IPS DF 19.7 (cell line): ENCODE data around the gene GALNT3.

ENCODE experiments used
- DNase-seq: peaks from one replicate; pipeline ENCODE4 v3.0.0-alpha.2; 2013; ENCODE audit warnings: low read depth, low spot score

Gene GALNT3

DNA sequence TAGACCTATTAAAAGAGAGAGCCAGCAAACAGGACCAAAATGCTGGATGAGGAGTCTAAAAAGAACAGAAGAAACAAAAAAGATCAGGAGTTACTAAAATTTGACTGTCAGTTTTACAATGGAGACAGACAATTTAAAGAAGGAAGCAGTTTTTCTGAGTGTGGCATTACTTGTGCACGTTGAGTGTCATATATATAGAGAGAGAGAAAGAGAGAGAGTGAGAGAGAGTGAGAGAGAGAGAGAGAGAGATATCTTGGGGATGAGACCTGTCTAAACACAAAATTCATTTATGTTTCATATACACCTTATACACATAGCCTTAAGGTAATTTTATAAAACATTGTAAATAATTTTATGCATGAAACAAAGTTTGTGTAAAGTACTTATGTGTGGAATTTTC is 2.1 kb upstream of the GALNT3 start:
- no peak for DNase-seq

DNA sequence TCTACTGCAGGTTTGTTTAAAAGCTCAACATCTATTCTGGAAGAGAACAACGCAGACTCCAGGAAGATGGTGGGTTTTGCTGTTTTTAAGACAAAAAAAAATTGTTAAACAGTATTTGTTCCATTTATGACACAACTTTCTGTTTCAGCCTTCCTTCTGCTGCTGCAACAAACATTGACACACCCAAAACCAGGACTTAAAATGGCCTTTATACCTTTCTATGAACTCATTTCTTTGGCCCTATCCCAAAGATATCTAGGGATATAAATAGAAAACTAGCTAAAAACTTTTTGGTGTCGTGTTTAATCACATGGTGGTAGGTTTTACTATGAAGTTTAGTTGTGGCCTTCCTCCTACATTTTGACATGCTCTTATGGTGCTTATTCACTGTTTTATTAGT is 964 bp upstream of the GALNT3 start:
- no peak for DNase-seq

DNA sequence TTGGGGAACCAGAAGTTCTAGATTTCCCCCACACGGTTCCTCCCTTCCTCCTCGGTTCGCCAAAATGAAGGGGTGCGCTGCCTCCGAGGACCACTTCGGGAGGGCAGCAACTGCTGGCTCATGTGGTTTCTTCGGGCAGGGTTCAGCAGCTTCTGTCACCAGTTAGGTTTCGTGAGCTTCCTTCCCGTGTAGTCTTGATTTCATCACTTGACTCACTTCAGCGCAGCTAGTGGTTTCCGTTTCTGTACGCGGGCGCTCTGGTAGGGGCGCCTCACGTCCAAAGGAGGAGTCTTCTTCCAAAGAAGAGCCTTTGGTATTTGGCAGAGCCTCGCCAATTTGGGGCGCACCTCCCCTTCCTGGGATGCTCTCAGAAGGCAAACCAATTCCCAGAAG is 485 bp upstream of the GALNT3 start:
- peak; percentile 28 for DNase-seq

DNA sequence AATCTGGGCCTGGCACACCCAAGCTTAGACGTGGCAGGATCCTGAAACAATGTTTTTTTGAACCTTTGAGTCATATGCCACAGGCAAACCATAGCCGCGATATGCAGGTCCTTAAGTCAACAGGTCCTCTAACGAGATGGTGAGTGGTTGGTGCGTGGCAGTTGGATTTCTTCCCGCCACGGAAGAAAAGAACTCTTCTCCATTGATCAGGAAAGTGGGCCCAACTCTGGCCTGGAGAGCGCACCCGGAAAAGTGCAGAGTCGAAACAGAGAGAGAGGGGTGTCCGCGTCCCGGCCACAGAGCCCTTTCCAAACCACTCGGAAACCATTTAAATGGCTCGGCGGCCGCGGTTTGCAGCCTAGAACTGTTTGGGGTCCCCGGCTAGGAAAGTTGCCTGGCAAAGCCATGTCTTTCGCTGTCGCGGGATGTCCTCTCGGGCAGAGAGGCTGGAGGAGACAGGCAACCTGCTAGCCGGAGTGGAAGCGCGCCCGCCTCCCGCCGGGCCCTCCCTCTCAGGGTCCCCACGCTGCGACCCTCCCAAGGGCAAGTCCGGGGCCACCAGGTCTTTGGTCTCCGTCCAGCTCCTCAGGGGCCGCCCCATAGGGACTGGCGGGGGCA is 777 bp downstream of the GALNT3 start:
- DNase-seq, result no peak

DNA sequence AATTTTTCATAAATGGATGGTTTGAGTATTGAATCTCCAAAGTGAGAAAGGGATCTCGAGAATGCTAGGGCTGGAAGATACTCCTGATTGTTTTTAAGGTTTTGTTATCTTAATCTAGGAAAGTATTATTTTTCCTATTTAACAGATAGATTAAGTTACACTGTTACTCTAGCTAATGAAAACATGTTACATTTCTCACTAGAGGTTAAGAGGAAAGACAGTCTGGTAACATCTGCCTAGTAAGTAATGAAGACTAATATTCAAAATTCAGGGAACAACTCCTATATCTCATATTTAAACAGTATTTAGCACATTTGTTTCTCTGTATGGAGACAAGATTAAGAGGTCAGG is 2.0 kb downstream of the GALNT3 start:
- no peak for DNase-seq

DNA sequence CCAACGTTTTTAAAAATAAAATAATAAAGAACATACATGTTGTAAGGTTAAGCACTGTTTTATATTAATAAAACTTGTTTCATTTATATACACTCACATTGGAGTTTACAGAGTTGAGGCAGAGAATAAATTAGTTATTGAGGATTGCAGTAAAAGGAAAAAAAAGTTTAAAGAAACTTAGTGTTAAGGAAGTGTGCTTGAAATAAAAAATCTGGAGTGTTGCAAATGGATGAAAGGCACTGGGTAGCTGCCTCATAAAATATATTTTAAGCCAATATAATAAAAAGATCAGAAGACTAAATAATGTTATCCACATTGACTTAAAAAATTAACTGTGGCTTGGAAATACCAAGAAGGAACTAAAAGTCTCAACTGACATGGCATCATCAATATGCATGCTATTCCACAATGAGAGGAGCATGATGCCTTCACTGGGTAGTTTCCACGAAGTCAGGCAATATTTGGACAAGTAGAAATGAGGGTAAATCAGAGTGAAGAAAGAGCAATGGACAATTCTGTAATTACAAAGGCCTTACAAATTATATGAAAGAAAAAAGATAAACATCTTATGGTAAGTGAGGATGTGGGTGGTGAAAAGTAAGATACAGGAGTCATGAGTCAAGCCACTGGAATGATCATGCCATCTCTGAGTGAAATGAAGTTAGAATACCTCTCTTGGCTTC is 2.5 kb downstream of the GALNT3 start:
- DNase-seq, result no peak

DNA sequence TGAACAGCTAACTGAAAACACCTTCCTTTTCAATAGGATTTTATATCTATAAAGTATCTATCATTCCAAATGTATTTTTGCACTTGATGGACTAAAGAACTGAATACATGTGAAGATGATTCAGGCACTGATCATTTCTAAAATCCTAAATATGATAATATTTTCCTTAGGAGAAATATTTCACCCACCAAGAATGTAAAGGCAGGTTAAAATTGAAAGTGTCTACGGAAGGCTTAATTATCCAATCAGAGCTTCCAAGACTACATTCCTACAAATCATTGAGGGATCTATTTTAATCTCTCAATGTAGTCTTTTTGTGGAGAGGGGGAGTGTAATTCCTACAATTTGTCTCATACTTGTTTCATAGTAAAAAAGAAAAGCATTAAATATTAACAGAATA is 3.6 kb downstream of the GALNT3 start:
- no peak for DNase-seq

DNA sequence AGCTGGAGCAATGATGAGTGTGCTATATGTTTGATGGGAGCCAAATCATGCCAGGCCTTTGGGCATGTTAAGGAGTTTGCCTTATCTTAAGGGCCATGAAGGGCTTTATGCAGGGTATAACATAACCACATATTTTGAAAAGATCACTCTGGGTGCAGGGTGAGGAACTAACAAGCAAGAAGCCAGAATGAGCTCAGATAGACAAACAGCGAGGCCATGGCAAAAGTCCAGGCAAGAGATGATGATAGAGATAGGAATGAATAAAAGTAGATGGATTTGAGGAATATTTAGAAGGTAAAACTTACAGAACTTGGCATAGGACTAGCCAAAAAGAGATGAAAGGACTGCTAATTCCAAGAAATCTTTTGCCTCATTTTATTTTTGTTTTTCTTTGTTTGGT is 6.7 kb downstream of the GALNT3 start:
- DNase-seq, result no peak

DNA sequence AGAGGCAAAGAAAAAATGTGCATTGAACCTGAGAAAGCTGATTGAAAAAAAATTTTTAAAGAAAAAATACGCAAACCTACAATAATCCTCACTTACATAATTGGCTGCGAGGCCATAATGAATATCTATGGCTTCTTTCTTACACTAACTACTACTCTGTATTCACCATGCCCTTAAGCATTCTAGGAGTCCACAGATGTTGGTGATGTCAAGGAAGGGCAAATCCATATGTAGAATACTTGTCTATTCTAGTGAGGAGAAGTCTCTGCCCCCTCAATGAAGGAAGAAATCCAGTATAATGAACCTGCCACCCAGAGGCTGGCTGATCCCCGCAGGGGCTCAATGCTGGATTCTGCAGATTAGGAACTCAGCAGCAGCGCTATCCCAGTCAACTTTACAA is 14.3 kb downstream of the GALNT3 start:
- no peak for DNase-seq

DNA sequence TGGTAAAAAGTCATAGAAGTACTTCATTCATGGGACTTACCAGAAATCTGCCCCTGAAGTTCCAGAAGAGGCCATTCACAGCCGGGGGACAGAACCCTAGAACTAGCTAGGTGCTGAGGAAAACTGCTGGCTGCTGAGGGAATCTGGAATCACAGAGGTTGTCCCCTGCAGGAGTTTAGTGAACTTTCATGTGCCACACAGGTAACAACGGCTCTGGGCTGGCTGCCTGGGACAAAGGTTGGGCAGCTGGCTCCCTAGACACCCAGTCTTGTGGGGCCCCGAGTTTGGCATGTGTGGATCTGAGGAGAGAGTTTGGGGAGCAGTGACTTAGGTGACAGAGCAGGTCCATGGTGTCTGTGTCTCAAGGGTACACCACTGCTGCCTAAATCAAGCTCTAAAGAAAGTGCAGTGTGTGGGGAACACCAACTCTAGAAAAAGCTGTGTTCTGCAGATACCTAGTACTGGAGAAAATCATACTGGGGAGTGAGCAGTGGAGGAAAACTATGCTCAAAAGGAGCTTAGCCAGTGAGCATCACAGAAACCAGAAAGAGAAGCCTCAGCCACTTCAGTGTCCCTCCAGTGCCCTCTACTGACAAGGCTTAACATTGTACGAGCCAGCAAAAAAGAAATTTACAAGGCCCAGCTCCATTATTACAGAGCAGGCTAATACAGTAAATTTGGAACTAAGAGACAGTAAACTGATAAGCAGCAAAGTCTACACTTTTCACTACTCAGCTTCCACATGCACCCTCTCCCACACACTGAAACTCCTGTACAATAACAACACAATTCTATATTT is 15.2 kb downstream of the GALNT3 start:
- no peak for DNase-seq

DNA sequence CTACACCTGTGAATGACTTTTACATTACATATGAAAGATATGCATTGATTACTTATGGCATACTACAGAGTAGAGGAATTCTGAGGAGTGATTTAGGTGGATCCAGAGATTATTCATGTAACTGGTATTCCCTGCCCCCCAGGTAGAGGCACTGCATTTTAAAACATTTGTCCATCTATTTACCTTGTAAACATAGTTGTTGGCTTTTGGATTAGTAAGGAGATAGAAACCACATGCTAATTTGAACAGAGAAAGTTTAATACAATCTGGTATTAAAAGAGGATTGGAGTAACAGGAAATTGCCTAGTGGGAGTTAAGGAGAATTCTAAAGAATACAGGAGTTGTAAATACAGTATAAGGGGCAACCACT is 15.9 kb downstream of the GALNT3 start:
- no peak for DNase-seq

DNA sequence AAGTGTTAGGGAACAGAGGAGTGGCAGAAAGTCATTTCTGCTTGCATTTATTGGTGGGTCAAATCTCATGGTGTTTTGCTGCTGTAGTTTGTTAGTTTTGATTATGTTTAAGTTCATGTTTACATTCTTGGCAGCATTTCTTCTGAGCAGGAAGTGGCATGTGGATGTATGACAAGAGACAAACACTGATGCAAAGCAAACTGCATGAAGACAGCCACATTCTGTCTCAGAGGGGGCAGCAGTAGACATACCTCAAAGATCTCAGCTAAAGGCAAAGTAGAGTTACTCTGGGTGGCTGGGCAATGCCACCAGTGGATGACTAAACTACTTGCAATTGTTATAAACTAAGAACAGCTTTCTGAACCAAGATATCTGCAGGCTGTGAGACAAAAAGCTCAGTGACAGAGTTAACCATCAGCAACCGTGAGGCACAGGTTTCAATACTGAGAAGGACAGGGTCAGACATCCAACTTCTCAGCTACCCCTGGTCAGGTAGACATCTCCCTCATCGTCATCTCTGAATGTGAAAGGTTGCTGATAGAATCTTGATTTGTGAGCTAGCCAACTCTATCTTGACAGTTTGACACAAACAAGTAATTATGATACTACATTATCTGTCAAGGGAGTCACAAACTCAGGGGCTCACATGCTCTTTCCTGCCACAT is 16.4 kb downstream of the GALNT3 start:
- DNase-seq, result no peak

DNA sequence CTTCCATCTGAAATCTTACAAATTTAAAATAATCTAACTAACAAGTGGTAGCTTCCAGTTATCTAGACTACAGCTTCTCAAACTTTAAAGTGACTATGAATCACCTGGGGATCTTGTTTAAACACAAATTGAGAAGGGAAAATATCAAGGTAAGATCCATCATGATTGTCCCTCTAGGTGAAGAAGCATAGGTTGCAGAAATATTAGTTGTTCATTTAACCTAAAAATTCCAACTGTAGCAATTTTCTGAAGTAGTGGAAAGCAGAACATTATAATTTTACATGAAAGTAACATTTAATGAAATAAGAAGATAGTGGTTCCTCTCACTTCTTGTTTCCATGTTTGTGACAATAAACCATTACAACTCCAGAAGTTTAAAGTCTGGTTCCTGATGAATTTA is 17.3 kb downstream of the GALNT3 start:
- no peak for DNase-seq

DNA sequence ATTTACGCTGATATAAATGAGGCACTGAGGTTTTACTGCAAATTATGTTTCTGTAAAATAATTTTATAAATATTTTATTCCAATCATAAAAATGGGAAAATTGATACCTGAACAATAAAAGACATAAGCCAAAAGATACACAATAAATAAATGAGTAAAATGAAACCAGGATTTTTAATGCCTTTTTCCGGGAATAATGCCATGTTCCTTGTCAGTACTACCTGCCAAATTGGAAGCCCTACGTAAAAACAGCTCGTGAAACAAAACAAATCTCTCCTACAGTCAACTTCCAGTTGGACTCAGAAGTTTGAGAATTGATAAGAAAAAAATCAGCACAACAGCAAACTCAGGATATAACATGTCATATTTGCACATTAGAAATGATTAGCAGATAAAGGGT is 18.0 kb downstream of the GALNT3 start:
- no peak for DNase-seq

DNA sequence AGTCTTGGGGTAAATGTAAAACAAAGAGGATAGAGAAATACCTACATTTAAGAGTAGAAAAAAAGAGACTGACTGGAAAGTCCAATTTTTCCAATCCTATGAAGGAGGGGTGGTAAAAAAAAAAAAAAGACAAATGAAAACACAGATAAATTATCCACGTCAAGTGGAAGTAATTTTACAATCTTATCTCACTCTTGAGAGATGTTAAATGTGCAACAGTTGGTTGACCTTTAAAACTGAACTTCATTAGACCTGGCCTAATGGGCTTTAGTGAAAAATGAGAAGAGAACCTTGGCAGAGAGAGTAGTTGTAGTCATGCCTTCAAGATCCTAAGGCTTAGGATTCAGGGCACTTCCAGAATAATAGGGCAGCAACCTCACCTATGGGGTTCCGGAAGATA is 20.4 kb downstream of the GALNT3 start:
- no peak for DNase-seq

DNA sequence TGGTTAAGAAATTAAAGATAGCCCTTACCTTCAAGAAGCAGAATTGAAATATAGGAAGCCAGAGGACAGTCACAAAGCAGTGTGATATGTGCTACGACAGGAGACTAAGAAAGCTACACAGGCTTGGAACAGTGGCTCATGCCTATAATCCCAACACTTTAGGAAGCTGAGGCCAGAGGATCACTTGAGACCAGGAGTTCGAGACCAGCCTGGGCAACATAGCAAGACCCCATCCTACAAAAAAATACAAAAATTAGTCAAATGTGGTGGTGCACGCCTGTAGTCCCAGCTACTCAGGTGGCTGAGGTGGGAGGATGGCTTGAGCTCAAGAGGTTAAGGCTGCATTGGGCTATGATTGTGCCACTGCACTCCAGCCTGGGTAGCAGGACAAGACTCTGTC is 21.9 kb downstream of the GALNT3 start:
- no peak for DNase-seq

DNA sequence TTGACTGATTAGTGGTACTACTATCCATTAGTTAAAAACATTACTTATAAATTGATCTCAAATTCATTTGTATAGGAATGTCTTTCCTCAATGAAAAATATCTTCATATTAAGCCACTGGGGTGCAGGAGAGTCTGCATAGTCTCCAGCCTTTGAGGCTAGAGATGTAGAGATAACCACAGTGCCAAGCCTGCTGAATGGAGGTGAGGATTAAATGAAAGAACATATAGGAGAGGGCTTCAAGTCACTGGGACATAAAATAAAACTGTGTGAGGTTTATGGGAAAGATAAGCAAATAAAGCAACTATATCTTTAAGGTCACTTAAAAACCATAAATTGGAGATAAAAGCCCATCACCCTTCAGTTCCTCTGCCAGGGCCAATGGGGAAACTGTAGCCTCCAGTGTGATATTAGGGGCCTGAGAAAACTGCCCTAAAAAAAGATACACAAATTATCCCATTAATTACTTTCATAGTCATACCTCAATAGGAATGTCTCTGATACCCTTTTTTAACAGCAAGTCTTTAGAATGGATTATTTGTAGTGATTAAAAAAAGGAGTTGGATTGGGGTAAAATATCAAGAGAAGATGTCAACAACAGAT is 27.6 kb downstream of the GALNT3 start:
- no peak for DNase-seq

DNA sequence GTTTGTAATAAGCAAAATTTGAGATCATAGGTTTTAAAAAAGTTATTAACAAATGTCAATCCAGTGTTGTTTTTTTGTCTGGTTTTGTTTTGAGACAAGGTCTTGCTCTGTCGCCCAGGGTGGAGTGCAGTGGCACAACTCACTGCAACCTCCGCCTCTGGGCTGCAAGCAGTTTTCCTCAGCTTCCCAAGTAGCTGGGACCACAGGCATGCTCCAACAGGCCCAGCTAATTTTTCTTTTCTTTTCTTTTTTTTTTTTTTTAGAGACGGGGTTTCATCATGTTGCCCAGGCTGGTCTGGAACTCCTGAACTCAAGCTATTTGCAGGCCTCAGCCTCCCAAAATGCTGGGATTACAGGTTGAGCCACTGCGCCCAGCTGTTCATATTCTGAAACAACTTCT is 31.3 kb downstream of the GALNT3 start:
- no peak for DNase-seq

DNA sequence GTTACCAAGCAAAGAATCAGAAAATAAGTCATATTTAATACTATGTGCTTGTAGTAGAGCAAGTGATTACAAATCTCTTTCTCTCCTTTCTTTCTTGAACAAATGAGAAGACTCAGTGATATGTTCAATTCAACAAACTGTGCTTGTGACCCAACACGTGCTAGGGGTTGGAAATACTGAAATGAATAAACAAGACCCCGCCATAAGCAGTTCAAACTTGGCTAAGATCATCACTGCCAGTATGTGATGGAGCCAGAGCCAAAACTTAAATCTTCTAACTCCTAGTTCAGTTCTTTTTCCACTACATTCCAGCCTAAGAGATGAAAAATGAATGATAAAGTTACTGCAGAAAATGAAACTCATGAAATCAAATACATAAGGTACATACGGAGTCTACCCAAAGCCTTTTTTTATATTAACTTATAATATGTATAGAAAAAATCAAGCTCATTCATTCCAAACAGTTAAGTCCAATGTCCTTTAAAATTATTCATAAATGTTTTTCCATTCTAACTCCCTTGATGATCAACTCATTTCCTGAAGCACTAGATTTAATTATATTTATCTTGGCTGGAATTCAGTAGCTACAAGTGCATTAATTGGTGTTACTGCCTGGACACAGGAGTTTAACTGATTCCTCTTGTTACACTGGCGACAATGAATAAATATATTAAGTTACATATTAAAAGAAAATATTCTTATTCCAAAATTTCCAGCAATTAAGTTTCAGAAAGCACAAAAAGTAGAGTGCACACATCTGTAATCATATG is 36.0 kb downstream of the GALNT3 start:
- no peak for DNase-seq

DNA sequence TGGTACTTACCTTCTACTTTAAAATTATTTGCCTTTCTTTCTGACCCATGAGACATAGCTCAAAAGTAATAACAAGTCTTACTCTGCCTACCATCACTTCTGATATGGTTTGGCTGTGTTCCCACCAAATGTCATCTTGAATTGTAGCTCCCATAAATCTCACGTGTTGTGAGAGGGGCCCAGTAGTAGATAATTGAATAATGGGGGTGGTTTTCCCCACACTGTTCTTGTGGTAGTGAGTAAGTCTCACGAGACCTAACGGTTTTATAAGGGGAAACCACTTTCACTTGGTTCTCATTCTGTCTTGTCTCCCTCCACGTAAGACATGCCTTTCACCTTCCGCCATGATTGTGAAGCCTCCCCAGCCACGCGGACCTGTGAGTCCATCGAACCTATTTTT is 47.5 kb downstream of the GALNT3 start:
- DNase-seq, result no peak

DNA sequence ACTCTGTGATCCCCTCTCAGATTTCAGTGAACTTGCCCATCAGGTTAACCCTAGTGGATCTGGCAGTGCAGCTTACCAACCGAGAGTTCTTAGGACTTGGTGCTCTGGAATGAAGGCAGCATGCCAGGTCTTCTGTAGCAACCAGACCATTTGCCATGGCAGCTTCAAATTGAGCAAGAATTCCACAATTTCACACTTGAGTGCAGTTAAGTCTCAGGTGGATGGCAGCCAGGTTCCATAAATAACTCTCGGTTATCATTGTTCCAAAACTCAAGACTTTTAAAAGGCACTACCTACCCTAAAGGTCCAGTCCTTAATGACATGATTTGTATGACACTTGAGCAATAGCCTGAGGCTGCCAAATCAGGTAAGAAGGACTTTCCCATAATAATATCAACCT is 48.1 kb downstream of the GALNT3 start:
- DNase-seq, result no peak

DNA sequence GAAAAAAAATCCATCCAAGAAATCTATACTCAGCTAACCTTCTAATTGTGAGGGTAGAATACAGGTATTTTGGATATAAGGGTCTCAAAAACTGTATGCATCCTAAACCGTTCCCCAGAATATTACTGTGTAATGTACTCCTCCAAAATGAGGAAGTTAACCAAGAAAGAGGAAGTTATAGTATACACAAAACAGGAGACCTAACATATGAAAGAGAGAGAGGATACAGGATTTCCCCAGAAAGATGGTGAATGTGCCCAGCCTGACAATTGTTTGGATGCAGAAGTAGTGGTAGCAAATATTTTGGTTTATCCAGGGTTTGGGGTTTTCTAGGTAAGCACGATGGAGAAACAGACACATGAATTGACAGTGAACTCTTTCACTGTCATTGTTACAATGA is 50.6 kb downstream of the GALNT3 start:
- no peak for DNase-seq
